ENCODE measurements around the gene AP2A1.

DNA sequence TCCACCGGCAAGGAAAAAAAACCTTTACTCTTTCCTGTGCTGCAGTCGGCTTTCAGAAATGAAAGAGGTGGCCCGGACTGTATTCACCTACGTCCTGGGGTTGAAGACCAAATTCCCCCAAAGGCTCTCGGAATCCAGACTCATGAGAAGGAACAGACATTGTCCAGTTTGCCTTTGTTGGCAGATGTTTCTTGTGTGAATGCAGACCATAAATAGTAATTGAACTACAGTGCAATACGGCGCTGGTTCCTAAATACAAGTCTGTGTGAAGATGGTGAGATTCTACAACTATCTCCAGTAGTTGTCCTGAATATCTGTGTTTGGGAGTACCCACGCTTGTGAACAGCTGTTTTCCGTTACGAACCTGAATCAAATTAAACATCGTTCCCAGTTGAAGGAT lies 72.9 kb downstream of the AP2A1 start:
- no peak for TF ChIP-seq POLR2A (IDR thresholded peaks at IDR 0.05)
- TF ChIP-seq, protein P1, sequence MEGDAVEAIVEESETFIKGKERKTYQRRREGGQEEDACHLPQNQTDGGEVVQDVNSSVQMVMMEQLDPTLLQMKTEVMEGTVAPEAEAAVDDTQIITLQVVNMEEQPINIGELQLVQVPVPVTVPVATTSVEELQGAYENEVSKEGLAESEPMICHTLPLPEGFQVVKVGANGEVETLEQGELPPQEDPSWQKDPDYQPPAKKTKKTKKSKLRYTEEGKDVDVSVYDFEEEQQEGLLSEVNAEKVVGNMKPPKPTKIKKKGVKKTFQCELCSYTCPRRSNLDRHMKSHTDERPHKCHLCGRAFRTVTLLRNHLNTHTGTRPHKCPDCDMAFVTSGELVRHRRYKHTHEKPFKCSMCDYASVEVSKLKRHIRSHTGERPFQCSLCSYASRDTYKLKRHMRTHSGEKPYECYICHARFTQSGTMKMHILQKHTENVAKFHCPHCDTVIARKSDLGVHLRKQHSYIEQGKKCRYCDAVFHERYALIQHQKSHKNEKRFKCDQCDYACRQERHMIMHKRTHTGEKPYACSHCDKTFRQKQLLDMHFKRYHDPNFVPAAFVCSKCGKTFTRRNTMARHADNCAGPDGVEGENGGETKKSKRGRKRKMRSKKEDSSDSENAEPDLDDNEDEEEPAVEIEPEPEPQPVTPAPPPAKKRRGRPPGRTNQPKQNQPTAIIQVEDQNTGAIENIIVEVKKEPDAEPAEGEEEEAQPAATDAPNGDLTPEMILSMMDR (IDR thresholded peaks at IDR 0.05) = no peak
